Cardiac muscle cell (in vitro differentiated cells and primary cell): Measurements from ENCODE around the gene PLD4. TPM values are rescaled to one million over a fixed set of nuclear protein-coding genes. Genes with fewer than 3 reads are reported as not detected.
"Not testable (repeated sequence)": the region's sequence is repeated elsewhere in the genome, so short reads cannot be mapped to it uniquely, and the experiment has no call there.

Experiments used
- DNase-seq, 2 donors: peaks; one replicate each; pipeline versions ENCODE4 v3.0.0 to v3.0.0-alpha.2; 2010 to 2017; ENCODE audit warnings: low read depth in 1 of 2, low spot score in 1 of 2
- H3K27ac ChIP-seq: fragments of 200-600 bp; sonication (generic); 2 replicates; pipeline ENCODE4 v1.5.1; 2016
- H3K27me3 ChIP-seq: fragments of 200-600 bp; sonication (generic); 2 replicates; pipeline ENCODE4 v1.6.0; 2016; ENCODE audit warnings: control low read depth
- H3K36me3 ChIP-seq: fragments of 200-600 bp; sonication (generic); 2 replicates; pipeline ENCODE4 v1.5.1; 2016; ENCODE audit warnings: control low read depth
- H3K4me1 ChIP-seq: fragments of 200-600 bp; sonication (generic); 2 replicates; pipeline ENCODE4 v1.8.1; 2017; ENCODE audit warnings: low read depth, mild to moderate bottlenecking, mixed run types
- H3K4me3 ChIP-seq: fragments of 200-600 bp; sonication (generic); 2 replicates; pipeline ENCODE4 v1.5.1; 2016; ENCODE audit warnings: mild to moderate bottlenecking
- H3K9me3 ChIP-seq: fragments of 200-600 bp; sonication (generic); 2 replicates; pipeline ENCODE4 v1.5.1; 2017; ENCODE audit warnings: low read depth, mild to moderate bottlenecking, control low read depth
- polyA plus RNA-seq: library from polyadenylated mRNA; unstranded; fragments of >200 nt; fragmentation: Nextera tagmentation; extraction: Ambion mirVana; gene quantifications from 2 replicates; pipeline ENCODE4 v1.2.1, GENCODE V29; 2016
- total RNA-seq: library from RNA; depleted of rRNA; stranded (reverse); fragments of >200 nt; gene quantifications from 2 replicates; pipeline ENCODE4 v1.2.3, GENCODE V29; 2016
- TF ChIP-seq, protein P1 (sequence below): IDR thresholded peaks from 2 replicates; pipeline ENCODE4 v1.5.1; 2012; ENCODE audit warnings: low read depth, mild to moderate bottlenecking, low read length

Gene PLD4
- total and polyA plus RNA-seq, 2 experiments from 2014 or later, result 0.07 to 0.54 TPM

DNA sequence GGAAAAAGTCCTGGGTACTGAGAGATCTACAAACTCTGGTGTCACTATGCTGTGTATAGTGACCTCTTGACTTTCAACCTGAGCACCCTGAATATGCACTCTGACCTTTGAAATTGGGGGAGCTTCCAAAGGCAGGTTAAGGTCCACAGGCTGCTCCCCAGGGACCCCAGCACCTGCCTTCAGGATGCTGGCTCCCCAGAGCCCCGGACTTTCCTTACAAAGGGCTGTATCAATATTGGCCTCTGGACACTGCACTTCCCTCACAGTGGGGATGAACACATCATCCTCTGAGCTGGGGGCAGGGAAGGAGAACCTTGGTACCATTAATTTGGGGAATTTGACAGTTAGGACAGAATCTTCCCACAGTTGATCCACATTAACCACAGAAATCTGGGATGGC lies 14.3 kb downstream of the PLD4 start:
- H3K27me3 ChIP-seq, result peaks cover 60% of the 10 kb centered on the region
- H3K9me3 ChIP-seq, result no peaks in the 10 kb centered on the region
- H3K27ac ChIP-seq, result no peak overlapping the region
- no peak for DNase-seq
- no peaks in the 10 kb centered on the region for H3K36me3 ChIP-seq
- H3K4me3 ChIP-seq, result no peak overlapping the region
- TF ChIP-seq, protein P1, sequence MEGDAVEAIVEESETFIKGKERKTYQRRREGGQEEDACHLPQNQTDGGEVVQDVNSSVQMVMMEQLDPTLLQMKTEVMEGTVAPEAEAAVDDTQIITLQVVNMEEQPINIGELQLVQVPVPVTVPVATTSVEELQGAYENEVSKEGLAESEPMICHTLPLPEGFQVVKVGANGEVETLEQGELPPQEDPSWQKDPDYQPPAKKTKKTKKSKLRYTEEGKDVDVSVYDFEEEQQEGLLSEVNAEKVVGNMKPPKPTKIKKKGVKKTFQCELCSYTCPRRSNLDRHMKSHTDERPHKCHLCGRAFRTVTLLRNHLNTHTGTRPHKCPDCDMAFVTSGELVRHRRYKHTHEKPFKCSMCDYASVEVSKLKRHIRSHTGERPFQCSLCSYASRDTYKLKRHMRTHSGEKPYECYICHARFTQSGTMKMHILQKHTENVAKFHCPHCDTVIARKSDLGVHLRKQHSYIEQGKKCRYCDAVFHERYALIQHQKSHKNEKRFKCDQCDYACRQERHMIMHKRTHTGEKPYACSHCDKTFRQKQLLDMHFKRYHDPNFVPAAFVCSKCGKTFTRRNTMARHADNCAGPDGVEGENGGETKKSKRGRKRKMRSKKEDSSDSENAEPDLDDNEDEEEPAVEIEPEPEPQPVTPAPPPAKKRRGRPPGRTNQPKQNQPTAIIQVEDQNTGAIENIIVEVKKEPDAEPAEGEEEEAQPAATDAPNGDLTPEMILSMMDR, result no peak
- H3K4me1 ChIP-seq, result no peaks in the 10 kb centered on the region

DNA sequence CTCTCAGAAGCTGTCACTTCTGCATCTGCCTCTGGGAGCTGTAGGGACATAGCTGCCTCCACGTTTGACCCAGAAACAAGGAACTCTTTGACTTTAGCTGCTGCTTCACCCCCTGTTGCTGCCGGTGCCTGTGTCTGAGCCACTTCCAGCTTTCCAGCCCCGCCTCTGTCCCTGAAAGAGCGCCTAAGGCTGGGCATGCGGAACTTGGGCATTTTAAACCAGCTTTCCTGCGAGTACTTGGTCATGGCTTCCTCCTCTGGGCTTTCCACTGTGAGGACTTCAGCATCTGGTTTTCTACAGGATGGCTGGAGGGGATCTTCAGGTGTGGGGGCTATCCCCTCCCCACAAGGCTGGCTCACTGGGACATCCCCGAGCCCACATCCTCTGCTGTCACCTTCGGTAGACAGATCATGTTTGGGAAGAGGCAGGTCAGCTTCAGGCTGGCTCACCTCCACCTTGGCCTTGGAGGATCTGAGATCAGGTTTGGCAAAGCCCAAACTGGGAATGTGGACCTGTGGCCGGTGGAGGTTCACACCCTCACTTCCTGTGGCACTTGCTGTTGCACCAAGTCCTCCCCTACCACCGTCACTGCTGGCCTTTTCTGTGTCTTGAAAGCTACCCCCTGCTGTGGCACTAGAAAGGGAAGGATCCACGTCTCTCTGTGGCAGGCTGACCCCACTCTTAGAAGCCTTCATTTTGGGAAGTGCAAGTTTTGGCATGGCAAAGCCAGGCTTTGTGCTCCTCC lies 15.2 kb downstream of the PLD4 start:
- Histone ChIP-seq H3K4me1 (no peaks in the 10 kb centered on the region), H3K27me3 (peaks cover 51% of the 10 kb centered on the region), H3K9me3 (no peaks in the 10 kb centered on the region), H3K36me3 (no peaks in the 10 kb centered on the region), H3K27ac (no peak overlapping the region), H3K4me3 (no peak overlapping the region)
- DNase-seq, result no peak
- TF ChIP-seq, protein P1, result no peak

DNA sequence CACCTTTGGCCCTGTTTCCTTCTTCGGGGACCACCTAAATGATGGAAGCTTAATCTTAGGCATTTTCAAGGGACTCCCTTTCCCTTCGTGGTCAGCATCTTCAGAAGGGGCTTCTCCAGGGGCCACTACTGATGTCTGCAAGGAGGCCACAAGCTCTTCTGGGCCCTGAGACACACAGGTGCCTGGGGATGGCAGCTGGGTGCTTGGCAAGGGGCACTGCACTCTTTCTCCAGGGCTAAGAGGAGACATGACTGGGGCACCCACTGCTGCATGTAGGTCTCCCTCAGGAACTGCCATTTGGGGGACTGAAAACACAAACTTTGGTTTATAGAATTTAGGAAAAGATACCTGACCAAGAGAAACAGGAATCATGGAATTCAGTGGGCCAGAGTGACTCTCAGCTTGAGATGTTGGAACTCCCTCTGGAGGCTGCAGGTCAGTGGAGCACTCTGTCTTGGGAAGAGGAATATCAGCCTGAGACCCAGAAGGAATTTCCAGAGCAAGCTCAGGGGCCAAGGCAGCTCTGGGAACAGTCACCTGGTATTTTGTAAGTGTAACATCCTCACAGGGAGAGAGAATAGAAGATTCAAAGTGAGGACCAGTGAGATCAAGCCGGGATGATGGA lies 16.0 kb downstream of the PLD4 start:
- H3K4me1 ChIP-seq, result no peaks in the 10 kb centered on the region
- peak in 1 of 2 donors; percentile 11 for DNase-seq
- TF ChIP-seq, protein P1, result peak; percentile 25
- peaks cover 44% of the 10 kb centered on the region for H3K27me3 ChIP-seq
- no peak overlapping the region for H3K4me3 ChIP-seq
- H3K36me3 ChIP-seq, result no peaks in the 10 kb centered on the region
- H3K27ac ChIP-seq, result no peak overlapping the region
- H3K9me3 ChIP-seq, result no peaks in the 10 kb centered on the region

DNA sequence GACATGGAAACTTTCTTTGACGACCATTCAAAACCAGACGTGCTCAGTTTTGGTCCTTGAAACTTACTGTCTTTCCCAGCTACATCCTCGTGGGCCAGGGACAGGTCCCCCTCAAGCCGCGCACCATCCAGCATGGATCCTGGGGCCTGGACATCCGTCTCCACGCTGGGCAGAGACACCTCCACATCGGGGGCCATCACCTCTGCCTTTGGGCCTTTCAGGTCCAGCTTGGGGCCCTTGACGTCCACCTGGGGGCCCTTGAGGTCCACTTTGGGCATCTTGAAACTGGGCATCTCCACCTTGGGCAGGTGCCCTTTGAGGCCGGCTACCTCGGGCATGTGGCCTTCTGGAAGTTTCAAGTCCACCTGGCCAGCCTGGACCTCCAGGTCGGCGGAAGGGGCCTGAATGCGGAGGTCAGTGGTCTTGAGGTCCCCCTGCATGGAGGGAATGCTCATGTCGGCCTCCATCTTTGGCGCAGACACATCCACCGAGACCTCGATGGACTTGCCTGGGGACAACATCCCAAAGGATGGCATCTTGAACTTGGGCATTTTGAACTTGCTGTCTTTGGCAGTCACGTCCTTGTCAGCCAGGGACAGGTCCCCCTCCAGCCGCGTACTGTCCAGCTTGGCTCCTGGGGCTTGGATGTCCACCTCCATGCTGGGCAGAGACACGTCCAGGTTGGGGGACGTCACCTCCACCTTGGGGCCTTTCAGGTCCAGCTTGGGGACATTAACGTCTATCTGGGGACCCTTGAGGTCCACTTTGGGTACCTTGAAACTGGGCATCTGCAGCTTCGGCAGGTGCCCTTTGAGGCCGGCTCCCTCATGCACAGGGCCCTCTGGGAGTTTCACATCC lies 17.1 kb downstream of the PLD4 start:
- H3K36me3 ChIP-seq, result no peaks in the 10 kb centered on the region
- H3K4me3 ChIP-seq, result no peak overlapping the region
- no peaks in the 10 kb centered on the region for H3K4me1 ChIP-seq
- no peaks in the 10 kb centered on the region for H3K9me3 ChIP-seq
- H3K27me3 ChIP-seq, result peaks cover 34% of the 10 kb centered on the region
- no peak overlapping the region for H3K27ac ChIP-seq
- TF ChIP-seq, protein P1, result no peak
- DNase-seq, result no peak

DNA sequence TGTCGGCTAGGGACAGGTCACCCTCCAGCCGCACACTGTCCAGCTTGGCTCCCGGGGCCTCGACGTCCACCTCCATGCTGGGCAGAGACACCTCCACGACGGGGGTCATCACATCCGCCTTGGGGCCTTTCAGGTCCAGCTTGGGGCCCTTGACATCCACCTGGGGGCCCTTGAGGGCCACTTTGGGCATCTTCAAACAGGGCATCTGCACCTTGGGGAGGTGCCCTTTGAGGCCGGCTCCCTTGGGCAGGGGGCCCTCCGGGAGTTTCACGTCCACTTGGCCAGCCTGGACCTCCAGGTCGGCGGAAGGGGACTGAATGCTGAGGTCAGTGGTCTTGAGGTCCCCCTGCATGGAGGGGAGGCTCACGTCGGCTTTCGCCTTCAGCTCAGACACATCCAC lies 17.9 kb downstream of the PLD4 start:
- no peak for DNase-seq
- Histone ChIP-seq H3K27ac (no peak overlapping the region), H3K36me3 (no peaks in the 10 kb centered on the region), H3K4me3 (no peak overlapping the region), H3K27me3 (peaks cover 26% of the 10 kb centered on the region), H3K9me3 (no peaks in the 10 kb centered on the region), H3K4me1 (no peaks in the 10 kb centered on the region)
- TF ChIP-seq, protein P1, result no peak

DNA sequence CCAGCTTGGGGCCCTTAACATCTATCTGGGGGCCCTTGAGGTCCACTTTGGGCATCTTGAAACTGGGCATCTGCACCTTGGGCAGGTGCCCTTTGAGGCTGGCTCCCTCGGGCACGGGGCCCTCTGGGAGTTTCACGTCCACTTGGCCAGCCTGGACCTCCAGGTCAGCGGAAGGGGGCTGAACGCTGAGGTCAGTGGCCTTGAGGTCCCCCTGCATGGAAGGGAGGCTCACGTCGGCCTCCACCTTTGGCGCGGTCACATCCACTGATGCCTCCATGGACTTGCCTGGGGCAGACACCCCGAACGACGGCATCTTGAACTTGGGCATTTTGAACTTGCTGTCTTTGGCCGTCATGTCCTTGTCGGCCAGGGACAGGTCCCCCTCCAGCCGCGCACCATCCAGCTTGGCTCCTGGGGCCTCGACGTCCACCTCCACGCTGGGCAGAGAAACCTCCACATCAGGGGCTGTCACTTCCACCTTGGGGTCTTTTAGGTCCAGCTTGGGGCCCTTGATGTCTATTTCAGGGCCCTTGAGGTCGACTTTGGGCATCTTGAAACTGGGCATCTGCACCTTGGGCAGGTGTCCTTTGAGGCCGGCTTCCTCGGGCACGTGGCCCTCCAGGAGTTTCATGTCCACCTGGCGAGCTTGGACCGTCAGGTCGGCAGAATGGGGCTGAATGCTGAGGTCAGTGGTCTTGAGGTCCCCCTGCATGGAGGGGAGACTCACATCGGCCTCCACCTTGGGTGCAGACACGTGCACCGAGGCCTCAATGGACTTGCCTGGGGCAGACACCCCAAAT lies 18.7 kb downstream of the PLD4 start:
- not testable (repeated sequence) for DNase-seq, H3K4me3 ChIP-seq, H3K4me1 ChIP-seq, H3K36me3 ChIP-seq, H3K27ac ChIP-seq, H3K9me3 ChIP-seq
- peaks cover 18% of the 10 kb centered on the region for H3K27me3 ChIP-seq

DNA sequence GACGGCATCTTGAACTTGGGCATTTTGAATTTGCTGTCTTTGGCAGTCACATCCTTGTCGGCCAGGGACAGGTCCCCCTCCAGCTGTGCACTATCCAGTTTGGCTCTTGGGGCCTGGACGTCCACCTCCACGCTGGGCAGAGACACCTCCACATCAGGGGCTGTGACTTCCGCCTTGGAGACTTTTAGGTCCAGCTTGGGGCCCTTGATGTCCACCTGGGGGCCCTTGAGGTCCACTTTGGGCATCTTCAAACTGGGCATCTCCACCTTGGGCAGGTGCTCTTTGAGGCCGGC lies 19.3 kb downstream of the PLD4 start:
- not testable (repeated sequence) for H3K4me1 ChIP-seq, DNase-seq, H3K9me3 ChIP-seq, H3K27ac ChIP-seq, H3K36me3 ChIP-seq, H3K4me3 ChIP-seq
- peaks cover 13% of the 10 kb centered on the region for H3K27me3 ChIP-seq
